Liver (tissue), 3 donors: ENCODE measurements around the gene RNF182.

Experiments
- FOXA1 ChIP-seq: IDR thresholded peaks from 2 replicates; pipeline ENCODE4 v1.6.1; 2016; ENCODE audit warnings: antibody characterized with exemption
- FOXA2 ChIP-seq: IDR thresholded peaks from 2 replicates; pipeline ENCODE4 v1.6.1; 2016; ENCODE audit warnings: antibody characterized with exemption
- JUND ChIP-seq, 2 donors: IDR thresholded peaks; 2 replicates each; pipeline ENCODE4 v1.6.1; 2016; ENCODE audit warnings: antibody characterized with exemption in 2 of 2
- NR2F2 ChIP-seq: IDR thresholded peaks from 2 replicates; pipeline ENCODE4 v1.6.1; 2016; ENCODE audit warnings: antibody characterized with exemption
- RAD21 ChIP-seq, 2 donors: IDR thresholded peaks; 2 replicates each; pipeline ENCODE4 v1.6.1; 2016; ENCODE audit warnings: antibody characterized with exemption in 2 of 2, mild to moderate bottlenecking in 2 of 2
- SP1 ChIP-seq: IDR thresholded peaks from 2 replicates; pipeline ENCODE4 v1.6.1; 2018; ENCODE audit warnings: antibody characterized with exemption, mild to moderate bottlenecking
- TAF1 ChIP-seq: conservative IDR thresholded peaks from 2 replicates; pipeline ENCODE4 v1.6.1; 2016; ENCODE audit warnings: antibody characterized with exemption, mild to moderate bottlenecking
- YY1 ChIP-seq: IDR thresholded peaks from 2 replicates; pipeline ENCODE4 v1.6.1; 2016; ENCODE audit warnings: antibody characterized with exemption, mild to moderate bottlenecking
- TF ChIP-seq, protein P1 (sequence below): fragments of 150-350 bp; IDR thresholded peaks from 2 replicates; pipeline ENCODE4 v1.5.1; 2017; ENCODE audit warnings: improper control_type of control experiment, low read depth, low read length; ENCODE audit not compliant: missing input control
- TF ChIP-seq, protein P2 (sequence below): IDR thresholded peaks from 2 replicates; pipeline ENCODE4 v1.6.1; 2016; ENCODE audit warnings: antibody characterized with exemption, mild to moderate bottlenecking
- TF ChIP-seq, protein P3 (sequence below): IDR thresholded peaks from 2 replicates; pipeline ENCODE4 v1.6.1; 2016; ENCODE audit warnings: antibody characterized with exemption
- TF ChIP-seq, protein P4 (sequence below): IDR thresholded peaks from 2 replicates; pipeline ENCODE4 v1.6.1; 2016; ENCODE audit warnings: antibody characterized with exemption
- donor health status: healthy.
- donor health status: healthy.

DNA sequence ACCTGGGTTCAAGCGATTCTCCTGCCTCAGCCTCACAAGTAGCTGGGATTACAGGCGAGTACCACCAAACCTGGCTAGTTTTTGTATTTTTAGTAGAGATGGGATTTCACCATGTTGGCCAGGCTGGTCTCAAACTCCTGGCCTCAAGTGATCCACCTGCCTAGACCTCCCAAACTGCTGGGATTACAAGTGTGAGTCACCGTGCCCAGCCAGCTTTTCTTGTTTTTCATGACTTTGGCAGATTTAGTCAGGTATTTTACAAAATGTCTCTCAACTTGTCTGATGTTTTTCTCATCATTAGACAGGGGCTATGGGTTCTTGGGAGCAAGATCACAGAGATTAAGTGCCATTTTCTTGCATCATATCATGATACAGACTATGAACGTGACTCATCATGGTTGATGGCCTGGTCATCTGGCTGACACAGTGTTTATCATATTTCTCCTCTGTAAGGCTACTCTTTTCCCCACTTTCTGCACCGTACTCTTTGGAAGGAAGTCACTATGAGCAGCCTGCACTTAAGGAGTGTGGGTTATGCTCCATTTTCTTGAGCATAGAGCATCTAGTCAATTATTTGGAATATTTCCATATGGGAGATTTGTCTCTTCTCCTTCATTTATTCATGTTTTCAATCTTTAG, 67.8 kb downstream of the RNF182 start:
- TF ChIP-seq, protein P1, sequence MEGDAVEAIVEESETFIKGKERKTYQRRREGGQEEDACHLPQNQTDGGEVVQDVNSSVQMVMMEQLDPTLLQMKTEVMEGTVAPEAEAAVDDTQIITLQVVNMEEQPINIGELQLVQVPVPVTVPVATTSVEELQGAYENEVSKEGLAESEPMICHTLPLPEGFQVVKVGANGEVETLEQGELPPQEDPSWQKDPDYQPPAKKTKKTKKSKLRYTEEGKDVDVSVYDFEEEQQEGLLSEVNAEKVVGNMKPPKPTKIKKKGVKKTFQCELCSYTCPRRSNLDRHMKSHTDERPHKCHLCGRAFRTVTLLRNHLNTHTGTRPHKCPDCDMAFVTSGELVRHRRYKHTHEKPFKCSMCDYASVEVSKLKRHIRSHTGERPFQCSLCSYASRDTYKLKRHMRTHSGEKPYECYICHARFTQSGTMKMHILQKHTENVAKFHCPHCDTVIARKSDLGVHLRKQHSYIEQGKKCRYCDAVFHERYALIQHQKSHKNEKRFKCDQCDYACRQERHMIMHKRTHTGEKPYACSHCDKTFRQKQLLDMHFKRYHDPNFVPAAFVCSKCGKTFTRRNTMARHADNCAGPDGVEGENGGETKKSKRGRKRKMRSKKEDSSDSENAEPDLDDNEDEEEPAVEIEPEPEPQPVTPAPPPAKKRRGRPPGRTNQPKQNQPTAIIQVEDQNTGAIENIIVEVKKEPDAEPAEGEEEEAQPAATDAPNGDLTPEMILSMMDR = no peak
- TF ChIP-seq SP1 (no peak), RAD21 (IDR thresholded peaks at IDR 0.05) (no peak), YY1 (no peak), FOXA2 (no peak), NR2F2 (no peak), JUND (IDR thresholded peaks at IDR 0.05) (no peak), TAF1 (no peak), FOXA1 (no peak)
- TF ChIP-seq, protein P2, sequence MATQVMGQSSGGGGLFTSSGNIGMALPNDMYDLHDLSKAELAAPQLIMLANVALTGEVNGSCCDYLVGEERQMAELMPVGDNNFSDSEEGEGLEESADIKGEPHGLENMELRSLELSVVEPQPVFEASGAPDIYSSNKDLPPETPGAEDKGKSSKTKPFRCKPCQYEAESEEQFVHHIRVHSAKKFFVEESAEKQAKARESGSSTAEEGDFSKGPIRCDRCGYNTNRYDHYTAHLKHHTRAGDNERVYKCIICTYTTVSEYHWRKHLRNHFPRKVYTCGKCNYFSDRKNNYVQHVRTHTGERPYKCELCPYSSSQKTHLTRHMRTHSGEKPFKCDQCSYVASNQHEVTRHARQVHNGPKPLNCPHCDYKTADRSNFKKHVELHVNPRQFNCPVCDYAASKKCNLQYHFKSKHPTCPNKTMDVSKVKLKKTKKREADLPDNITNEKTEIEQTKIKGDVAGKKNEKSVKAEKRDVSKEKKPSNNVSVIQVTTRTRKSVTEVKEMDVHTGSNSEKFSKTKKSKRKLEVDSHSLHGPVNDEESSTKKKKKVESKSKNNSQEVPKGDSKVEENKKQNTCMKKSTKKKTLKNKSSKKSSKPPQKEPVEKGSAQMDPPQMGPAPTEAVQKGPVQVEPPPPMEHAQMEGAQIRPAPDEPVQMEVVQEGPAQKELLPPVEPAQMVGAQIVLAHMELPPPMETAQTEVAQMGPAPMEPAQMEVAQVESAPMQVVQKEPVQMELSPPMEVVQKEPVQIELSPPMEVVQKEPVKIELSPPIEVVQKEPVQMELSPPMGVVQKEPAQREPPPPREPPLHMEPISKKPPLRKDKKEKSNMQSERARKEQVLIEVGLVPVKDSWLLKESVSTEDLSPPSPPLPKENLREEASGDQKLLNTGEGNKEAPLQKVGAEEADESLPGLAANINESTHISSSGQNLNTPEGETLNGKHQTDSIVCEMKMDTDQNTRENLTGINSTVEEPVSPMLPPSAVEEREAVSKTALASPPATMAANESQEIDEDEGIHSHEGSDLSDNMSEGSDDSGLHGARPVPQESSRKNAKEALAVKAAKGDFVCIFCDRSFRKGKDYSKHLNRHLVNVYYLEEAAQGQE = no peak
- TF ChIP-seq, protein P3, sequence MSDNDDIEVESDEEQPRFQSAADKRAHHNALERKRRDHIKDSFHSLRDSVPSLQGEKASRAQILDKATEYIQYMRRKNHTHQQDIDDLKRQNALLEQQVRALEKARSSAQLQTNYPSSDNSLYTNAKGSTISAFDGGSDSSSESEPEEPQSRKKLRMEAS = no peak
- TF ChIP-seq, protein P4, sequence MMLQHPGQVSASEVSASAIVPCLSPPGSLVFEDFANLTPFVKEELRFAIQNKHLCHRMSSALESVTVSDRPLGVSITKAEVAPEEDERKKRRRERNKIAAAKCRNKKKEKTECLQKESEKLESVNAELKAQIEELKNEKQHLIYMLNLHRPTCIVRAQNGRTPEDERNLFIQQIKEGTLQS = no peak
